CD14-positive monocyte (primary cell): ENCODE data around the gene WDR91. TPM values are rescaled to one million over a fixed set of nuclear protein-coding genes. Genes with fewer than 3 reads are reported as not detected.

Experiments
- DNase-seq, 3 donors: peaks; one replicate each; pipeline ENCODE4 v3.0.0-alpha.2; 2011 to 2022
- H2AFZ ChIP-seq: 2 replicates; pipeline ENCODE4 v1.6.0; 2012; ENCODE audit warnings: mild to moderate bottlenecking, low read depth, low read length, inconsistent platforms; ENCODE audit not compliant: insufficient read depth, poor library complexity, severe bottlenecking
- H3K27ac ChIP-seq, 2 donors: 1 replicate in 1 of 2; 2 replicates in 1 of 2; pipeline ENCODE4 v1.5.1; 2012 to 2013; ENCODE audit warnings: low read length in 2 of 2, control low read depth in 1 of 2, inconsistent platforms in 1 of 2, low read depth in 1 of 2, mild to moderate bottlenecking in 1 of 2
- H3K27me3 ChIP-seq, 2 donors: one replicate each; pipeline versions ENCODE4 v1.6.0 to v1.6.1; 2011 to 2013; ENCODE audit warnings: low read length in 2 of 2; ENCODE audit not compliant: control insufficient read depth in 2 of 2, insufficient read depth in 2 of 2
- H3K36me3 ChIP-seq, 2 donors: replicated peaks in 1 of 2; 1 replicate in 1 of 2; 2 replicates in 1 of 2; pipeline versions ENCODE4 v1.5.1 to v1.6.1; 2012 to 2013; ENCODE audit warnings: low read length in 2 of 2, control low read depth in 1 of 2, inconsistent platforms in 1 of 2, mild to moderate bottlenecking in 1 of 2; ENCODE audit not compliant: insufficient read depth in 2 of 2, control insufficient read depth in 1 of 2
- H3K4me1 ChIP-seq, 2 donors: 1 replicate in 1 of 2; 2 replicates in 1 of 2; pipeline versions ENCODE4 v1.5.1 to v1.6.1; 2012 to 2013; ENCODE audit warnings: low read length in 2 of 2, control low read depth in 1 of 2, inconsistent platforms in 1 of 2, mild to moderate bottlenecking in 1 of 2, moderate library complexity in 1 of 2; ENCODE audit not compliant: insufficient read depth in 2 of 2, control insufficient read depth in 1 of 2
- H3K4me2 ChIP-seq: replicated peaks from 2 replicates; pipeline ENCODE3; 2012; ENCODE audit warnings: low read length, moderate library complexity, mild to moderate bottlenecking; ENCODE audit not compliant: poor library complexity, severe bottlenecking; ENCODE audit errors: extremely low read depth
- H3K4me3 ChIP-seq, 3 experiments: fragments of 200-600 bp in 1 of 3; sonication (generic) in 1 of 3; replicated peaks in 1 of 3; 1 replicate in 2 of 3; 2 replicates in 1 of 3; pipeline ENCODE4 v1.5.1; 2011 to 2013; ENCODE audit warnings: low read length in 3 of 3, mild to moderate bottlenecking in 3 of 3, control low read depth in 2 of 3, low read depth in 2 of 3, inconsistent platforms in 1 of 3, moderate library complexity in 1 of 3
- H3K79me2 ChIP-seq: 2 replicates; pipeline ENCODE4 v1.6.0; 2012; ENCODE audit warnings: mild to moderate bottlenecking, control low read depth, inconsistent platforms, low read length, moderate library complexity; ENCODE audit not compliant: insufficient read depth
- H3K9ac ChIP-seq: 2 replicates; pipeline ENCODE4 v1.6.0; 2017; ENCODE audit warnings: low read length, mild to moderate bottlenecking; ENCODE audit not compliant: insufficient read depth, poor library complexity, severe bottlenecking
- H3K9me3 ChIP-seq, 2 donors: replicated peaks in 1 of 2; 1 replicate in 1 of 2; 2 replicates in 1 of 2; pipeline versions ENCODE4 v1.5.1 to v1.6.1; 2012 to 2013; ENCODE audit warnings: low read length in 2 of 2, control low read depth in 1 of 2; ENCODE audit not compliant: control insufficient read depth in 1 of 2, insufficient read depth in 1 of 2
- H4K20me1 ChIP-seq: 2 replicates; pipeline ENCODE4 v1.6.0; 2012; ENCODE audit warnings: mild to moderate bottlenecking, low read length, control low read depth, moderate library complexity; ENCODE audit not compliant: insufficient read depth
- H3K27ac Mint-ChIP-seq, 7 donors: one replicate each; pipeline ENCODE4 v1.8.0; 2020; ENCODE audit warnings: mild to moderate bottlenecking in 7 of 7, mixed read lengths in 7 of 7, moderate library complexity in 6 of 7, inconsistent platforms in 2 of 7
- H3K27me3 Mint-ChIP-seq, 3 donors: one replicate each; pipeline ENCODE4 v1.8.0; 2021 to 2022; ENCODE audit warnings: low read depth in 3 of 3, mild to moderate bottlenecking in 3 of 3, mixed read lengths in 3 of 3, moderate library complexity in 3 of 3, inconsistent platforms in 1 of 3
- H3K36me3 Mint-ChIP-seq, 2 donors: one replicate each; pipeline ENCODE4 v1.8.0; 2020; ENCODE audit warnings: mixed read lengths in 2 of 2, inconsistent platforms in 1 of 2, mild to moderate bottlenecking in 1 of 2
- H3K4me1 Mint-ChIP-seq: one replicate; pipeline ENCODE4 v1.8.0; 2020; ENCODE audit warnings: mild to moderate bottlenecking, mixed read lengths
- H3K4me3 Mint-ChIP-seq, 2 donors: one replicate each; pipeline ENCODE4 v1.8.0; 2020; ENCODE audit warnings: mild to moderate bottlenecking in 2 of 2, mixed read lengths in 2 of 2, moderate library complexity in 1 of 2
- H3K9me3 Mint-ChIP-seq, 7 donors: one replicate each; pipeline ENCODE4 v1.8.0; 2020 to 2022; ENCODE audit warnings: mixed read lengths in 7 of 7, mild to moderate bottlenecking in 6 of 7, moderate library complexity in 6 of 7, inconsistent platforms in 2 of 7
- WGBS: methylation state at CpG from one replicate; pipeline ENCODE4 v1.1.5; 2013; ENCODE audit warnings: missing lambda C conversion rate; ENCODE audit not compliant: insufficient coverage; 5-methylcytosine and 5-hydroxymethylcytosine counted together
- intact Hi-C, 2 donors: fragments of 100-400 bp; cut with micrococcal nuclease; formaldehyde crosslinking; loops; one replicate each; pipeline versions ENCODE4 v1.15.0 to v1.15.1; 2023
- polyA plus RNA-seq, 3 donors: library from polyadenylated mRNA; depleted of rRNA in 1 of 3; unstranded in 2 of 3; stranded (reverse) in 1 of 3; fragments of 300-500 nt in 2 of 3; fragments of >200 nt in 1 of 3; fragmentation: Illumina TruSeq in 2 of 3; gene quantifications; 1 replicate in 2 of 3; 2 replicates in 1 of 3; pipeline ENCODE4 v1.2.3, GENCODE V29; 2012 to 2021
- TF ChIP-seq, protein P1 (sequence below): fragments of 200-600 bp; IDR thresholded peaks from one replicate; pipeline ENCODE4 v1.8.0; 2022; ENCODE audit warnings: antibody characterized with exemption, mild to moderate bottlenecking

WDR91 gene
- polyA plus RNA-seq, 3 donors = 2.5 to 35.0 (median 3.9) TPM

DNA sequence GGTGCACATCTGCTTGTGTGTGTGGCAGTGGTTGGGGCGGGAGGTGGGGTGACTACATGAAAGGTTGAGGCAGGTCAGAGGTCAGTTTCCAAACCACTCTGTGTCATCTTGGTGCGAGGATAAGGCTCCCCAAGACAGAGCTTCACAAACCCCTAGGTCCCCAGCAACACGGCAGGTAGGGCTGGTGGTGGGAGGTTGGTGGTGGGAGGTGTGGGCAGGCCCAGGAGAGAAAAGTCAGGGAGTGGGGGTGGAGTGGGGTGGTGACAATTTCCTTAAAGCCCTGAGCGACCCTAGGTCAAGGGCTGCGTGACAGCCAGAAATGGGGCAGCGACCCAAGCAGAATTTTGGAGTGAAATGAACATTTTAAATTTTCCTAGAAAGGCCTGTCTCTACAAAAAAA lies 20.8 kb upstream of the WDR91 start:
- Mint-ChIP-seq H3K9me3 (peaks cover 8 to 22% (median 12%) of the 10 kb centered on the region in 7 donors), H3K4me3 (no peak overlapping the region), H3K27ac (no peak overlapping the region), H3K4me1 (peaks cover 5% of the 10 kb centered on the region), H3K36me3 (peaks cover 2 to 6% of the 10 kb centered on the region in 2 donors), H3K27me3 (peaks cover 5 to 9% (median 9%) of the 10 kb centered on the region in 3 donors)
- no peaks in the 10 kb centered on the region for H3K79me2 ChIP-seq
- no peaks in the 10 kb centered on the region for H3K9me3 ChIP-seq
- intact Hi-C loops = no loop called here
- H4K20me1 ChIP-seq = no peaks in the 10 kb centered on the region
- no peak overlapping the region for H3K4me2 ChIP-seq
- H3K27me3 ChIP-seq = no peaks in the 10 kb centered on the region
- 93% methylated on average over 2 of the region's 6 CpGs for WGBS
- no peak overlapping the region for H3K4me3 ChIP-seq
- H3K4me1 ChIP-seq = no peaks in the 10 kb centered on the region
- no peak overlapping the region for H3K9ac ChIP-seq
- no peak for DNase-seq
- TF ChIP-seq, protein P1, sequence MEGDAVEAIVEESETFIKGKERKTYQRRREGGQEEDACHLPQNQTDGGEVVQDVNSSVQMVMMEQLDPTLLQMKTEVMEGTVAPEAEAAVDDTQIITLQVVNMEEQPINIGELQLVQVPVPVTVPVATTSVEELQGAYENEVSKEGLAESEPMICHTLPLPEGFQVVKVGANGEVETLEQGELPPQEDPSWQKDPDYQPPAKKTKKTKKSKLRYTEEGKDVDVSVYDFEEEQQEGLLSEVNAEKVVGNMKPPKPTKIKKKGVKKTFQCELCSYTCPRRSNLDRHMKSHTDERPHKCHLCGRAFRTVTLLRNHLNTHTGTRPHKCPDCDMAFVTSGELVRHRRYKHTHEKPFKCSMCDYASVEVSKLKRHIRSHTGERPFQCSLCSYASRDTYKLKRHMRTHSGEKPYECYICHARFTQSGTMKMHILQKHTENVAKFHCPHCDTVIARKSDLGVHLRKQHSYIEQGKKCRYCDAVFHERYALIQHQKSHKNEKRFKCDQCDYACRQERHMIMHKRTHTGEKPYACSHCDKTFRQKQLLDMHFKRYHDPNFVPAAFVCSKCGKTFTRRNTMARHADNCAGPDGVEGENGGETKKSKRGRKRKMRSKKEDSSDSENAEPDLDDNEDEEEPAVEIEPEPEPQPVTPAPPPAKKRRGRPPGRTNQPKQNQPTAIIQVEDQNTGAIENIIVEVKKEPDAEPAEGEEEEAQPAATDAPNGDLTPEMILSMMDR = no peak
- no peak overlapping the region for H3K27ac ChIP-seq
- no peak overlapping the region for H2AFZ ChIP-seq
- no peaks in the 10 kb centered on the region for H3K36me3 ChIP-seq

DNA sequence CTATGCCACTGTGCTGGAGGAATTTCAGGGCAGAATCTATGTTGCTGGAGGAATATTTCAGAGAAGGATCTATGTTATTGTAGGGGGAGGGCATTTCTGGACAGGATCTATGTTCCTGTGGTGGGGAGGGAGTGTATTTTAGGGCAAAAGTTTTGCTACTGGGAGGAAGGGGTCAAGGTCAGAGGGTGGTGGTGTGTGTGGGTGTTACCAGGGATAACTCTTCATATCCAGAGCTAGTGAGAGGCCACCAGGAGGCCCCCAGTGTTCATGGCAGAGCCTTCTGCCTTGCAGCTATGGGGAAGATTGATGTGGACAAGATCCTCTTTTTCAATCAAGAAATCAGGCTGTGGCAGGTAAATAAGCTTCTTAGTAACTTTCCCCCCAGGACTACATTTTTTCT lies 20.4 kb upstream of the WDR91 start:
- Mint-ChIP-seq H3K4me3 (no peak overlapping the region), H3K36me3 (peaks cover 2 to 6% of the 10 kb centered on the region in 2 donors), H3K4me1 (peaks cover 3% of the 10 kb centered on the region), H3K27me3 (peaks cover 3 to 9% (median 8%) of the 10 kb centered on the region in 3 donors), H3K9me3 (peaks cover 8 to 22% (median 12%) of the 10 kb centered on the region in 7 donors), H3K27ac (no peak overlapping the region)
- TF ChIP-seq, protein P1 = no peak
- no peaks in the 10 kb centered on the region for H3K36me3 ChIP-seq
- H3K9ac ChIP-seq = no peak overlapping the region
- H3K27me3 ChIP-seq = no peaks in the 10 kb centered on the region
- no peak overlapping the region for H3K27ac ChIP-seq
- H3K9me3 ChIP-seq = no peaks in the 10 kb centered on the region
- H2AFZ ChIP-seq = no peak overlapping the region
- no peaks in the 10 kb centered on the region for H3K79me2 ChIP-seq
- H3K4me2 ChIP-seq = no peak overlapping the region
- H3K4me1 ChIP-seq = no peaks in the 10 kb centered on the region
- H3K4me3 ChIP-seq = no peak overlapping the region
- intact Hi-C loops = no loop called here
- no peaks in the 10 kb centered on the region for H4K20me1 ChIP-seq
- no peak for DNase-seq
